ENCODE measurements around the gene RPUSD4.
"Not testable (repeated sequence)": the region's sequence is repeated elsewhere in the genome, so short reads cannot be mapped to it uniquely, and the experiment has no call there.

RPUSD4 gene

DNA sequence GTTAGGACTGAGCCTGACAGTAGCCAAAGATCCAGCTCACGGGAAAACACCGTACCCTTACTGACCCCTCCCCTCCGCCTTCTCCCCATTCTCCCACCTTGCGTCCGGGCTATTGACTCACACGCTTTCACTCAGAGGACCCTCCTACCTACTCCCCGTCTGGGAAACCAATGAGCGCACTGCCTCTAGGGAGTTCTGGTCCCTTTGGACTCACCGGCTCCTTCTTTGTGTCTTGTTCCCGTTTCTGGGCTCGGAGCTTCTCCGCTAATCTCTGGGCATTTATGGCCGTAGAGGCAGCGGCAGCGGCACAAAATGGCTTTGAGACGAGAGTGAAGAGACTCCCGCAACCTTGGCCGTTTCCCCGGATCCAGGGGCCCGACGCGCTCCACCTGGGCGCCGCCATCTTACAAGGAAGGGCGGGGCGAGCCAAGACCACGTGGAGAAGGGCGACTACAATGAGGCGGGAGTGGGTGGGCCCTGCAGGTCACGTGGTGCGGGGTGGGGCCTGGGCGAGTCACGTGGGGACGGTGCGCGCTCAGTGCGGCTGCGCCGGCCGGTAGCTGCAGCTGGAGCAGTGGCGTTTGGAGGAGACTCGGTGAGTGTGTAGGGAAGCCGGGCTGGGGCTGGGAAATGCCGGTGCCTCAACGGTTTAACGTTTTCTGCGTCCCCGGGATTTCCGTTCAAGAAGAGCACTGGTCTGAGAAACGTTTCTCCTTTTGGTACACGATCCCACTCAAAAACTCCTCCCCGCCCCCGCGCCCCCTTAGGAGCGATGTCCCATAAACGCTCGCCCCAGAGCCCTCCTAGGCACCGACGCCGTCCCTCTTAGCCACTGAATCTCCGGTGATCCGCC lies at the start of gene RPUSD4, which contains the start of gene FAM118B:
Gene RPUSD4 (minus strand): TSS at position 415 of the 853 bp plus-strand sequence. CDS start 12 bp downstream, at position 403.
Gene FAM118B (plus strand): TSS at position 547 of the 853 bp plus-strand sequence. CDS start 23,220 bp downstream, outside the sequence.
- DNase-seq, result peak; percentile 65

DNA sequence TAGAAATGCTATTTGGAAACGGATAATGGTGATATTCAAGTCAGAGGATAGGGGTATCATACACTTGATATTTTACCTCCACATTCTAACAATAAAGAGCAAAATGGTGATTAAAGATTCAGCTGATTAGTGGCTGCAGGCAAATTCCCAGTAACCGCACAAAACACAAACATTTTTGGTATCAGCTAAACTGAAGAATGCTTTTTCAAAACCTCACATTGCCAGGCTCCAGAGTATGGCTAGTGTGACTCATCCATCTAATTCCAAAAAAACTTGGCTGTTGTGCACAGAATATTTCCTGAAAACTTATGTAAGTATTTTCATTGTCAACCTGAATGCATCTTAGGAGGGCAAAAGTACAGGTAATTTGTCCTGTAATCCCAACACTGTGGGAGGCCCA lies 46.3 kb upstream of the RPUSD4 start:
- DNase-seq, result no peak

- DNase-seq, result no peak
Measured at GRCh38 chr11:126257144-126257543, 45.7 kb upstream of the RPUSD4 start.

- no peak for DNase-seq
Measured at GRCh38 chr11:126256216-126256615, 44.8 kb upstream of the RPUSD4 start.

DNA sequence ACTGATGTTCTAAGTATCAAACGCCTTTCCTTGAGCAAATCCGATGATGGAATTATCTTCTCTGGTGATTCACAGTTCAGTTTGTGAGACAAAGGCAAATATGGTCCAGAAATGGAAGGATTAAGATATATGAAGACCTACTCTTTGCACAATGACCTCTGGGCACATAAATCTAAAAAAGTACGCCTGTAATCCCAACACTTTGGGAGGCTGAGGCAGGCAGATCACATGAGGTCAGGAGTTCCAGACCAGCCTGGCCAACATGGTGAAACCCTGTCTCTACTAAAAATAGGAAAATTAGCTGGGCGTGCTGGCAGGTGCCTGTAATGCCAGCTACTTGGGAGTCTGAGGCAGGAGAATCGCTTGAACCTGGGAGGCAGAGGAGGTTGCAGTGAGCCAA lies 44.1 kb upstream of the RPUSD4 start:
- DNase-seq, result not testable (repeated sequence)

DNA sequence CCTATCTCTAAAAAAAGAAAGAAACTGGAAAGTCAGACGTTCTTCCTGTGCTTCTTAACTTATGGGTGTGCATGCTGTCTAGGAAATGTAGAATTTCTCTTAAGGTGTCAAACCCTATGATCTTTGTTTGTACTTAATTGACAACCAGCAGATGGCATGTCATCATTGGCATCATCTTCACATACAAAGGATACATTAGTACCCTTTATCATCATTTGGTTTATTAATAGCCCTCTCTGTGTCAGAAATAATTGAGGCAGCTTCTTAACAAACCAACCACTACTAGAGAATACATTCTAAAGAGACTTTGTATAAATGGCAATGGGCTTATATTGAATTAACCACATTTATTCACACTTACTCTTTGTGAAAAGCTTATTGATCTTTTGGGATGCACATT lies 43.4 kb upstream of the RPUSD4 start:
- DNase-seq, result no peak

DNA sequence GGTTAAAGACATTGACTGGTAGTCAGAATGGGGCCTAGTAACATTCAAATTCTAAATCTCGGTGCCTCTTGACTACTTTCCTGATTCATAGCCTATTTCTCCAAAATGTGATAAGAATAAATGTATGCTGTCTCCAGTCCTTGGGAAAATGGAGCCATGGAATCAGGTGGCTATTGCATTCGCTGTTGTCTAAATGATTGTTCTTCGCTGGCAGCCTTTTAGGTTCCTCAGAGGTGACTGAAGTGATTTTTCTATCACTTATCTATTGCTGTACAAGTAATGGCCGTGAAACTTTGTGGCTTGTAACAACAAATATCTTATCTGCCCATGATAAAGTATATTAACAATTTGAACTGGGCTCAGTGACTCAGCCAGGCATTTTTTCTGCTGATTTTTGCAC lies 41.8 kb upstream of the RPUSD4 start:
- no peak for DNase-seq

GRCh38 chr11:126246636-126247035 lies 35.2 kb upstream of the RPUSD4 start:
- DNase-seq, result no peak

DNA sequence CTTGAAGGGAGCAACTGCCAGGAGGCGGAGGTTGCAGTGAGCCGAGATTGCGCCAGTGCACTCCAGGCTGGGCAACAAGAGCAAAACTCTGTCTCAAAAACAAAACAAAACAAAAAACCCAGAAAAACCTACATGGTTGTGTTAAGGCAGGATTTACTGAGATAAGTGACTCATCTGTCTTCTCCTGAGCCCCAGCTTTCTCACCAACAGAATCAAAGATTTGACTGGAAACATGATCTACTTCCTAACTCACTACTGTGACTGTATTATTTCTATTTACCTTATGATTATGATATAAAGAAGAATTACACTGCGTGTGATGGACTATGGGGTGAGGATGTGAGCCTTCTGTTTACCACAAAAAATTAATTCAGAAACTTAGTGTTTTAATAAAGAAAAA lies 21.9 kb upstream of the RPUSD4 start:
- DNase-seq, result no peak

DNA sequence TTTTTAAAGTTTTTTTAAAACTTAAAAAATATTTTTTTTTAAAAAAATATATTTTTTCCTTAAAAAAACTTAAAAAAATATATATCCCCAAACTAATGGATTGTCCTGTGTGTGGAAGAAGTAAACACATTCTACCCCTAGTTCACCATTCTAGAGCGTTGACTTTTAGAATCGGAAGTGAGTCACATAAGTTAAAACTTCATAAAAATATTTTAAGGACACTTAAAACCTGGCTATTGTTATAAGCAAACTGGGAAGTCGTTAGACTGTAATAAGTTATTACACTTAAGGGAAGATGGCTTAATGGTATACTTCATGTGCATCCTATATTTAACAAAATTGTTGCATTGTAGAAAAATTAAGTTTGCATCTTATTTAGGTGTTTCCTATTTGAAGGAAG lies 21.2 kb upstream of the RPUSD4 start:
- DNase-seq, result no peak

DNA sequence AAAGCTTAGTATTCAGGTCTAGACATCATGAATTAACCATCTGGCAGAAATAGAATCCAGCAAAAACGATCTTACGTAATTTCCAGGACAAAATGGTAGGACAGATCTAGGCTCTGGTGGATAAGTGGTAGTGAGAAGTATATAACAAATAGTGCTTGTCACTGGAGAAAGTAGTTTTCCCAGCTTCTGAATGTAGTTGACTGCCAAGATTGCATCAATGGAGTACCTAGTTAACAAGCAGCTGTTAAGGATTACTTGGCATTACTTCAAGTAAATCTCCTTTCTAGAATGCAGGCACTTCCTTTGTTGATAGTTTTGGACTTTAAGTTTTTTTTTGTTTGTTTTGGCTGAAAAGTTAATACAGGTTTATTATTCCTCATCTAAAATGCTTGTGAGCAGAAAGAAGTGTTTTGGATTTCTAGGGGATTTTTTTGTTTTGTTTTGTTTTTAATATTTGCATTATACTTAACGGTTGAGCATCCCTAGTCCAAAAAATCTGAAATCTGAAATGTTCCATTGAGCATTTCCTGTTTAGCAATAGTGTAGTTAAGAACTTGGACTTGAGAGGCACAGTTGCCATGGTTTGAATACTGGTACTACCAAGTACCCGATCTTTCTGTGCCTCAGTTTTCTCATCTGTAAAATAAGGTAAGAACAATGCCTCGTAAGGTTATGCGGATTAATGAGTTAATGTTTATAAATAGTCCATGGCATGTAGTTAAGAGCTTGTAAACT lies 20.4 kb upstream of the RPUSD4 start:
- no peak for DNase-seq

DNA sequence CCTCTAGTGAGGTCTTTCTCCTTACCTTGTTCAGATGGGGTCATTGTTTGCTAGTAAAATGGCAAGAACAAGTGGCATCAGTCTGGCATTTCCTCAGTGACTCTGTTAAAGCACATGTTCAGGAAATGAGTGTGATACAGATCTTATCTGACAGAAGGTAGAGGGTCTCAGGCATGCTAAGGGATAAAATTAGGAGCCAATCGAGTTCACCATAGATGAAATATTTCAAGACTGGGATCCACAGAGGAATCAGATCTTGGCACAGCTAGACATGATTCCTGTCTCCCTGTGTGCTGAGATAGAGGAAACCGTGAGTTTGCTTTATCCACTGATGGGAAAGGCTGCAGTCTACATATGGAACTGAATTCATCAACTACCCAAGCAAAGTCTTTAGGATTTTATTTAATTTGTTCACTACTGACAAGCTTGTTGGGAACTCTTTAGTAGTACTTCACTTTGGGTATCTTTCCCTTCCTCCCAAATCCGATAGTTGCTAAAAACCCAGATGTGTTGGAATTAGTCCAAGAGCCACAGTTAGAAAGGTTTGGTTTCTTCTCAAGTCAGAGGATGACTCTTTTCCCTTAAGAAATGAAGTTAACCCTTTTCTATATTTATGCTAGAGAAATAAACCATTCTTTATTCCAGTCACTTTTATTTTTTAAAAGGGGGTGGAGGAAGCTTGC lies 18.5 kb upstream of the RPUSD4 start:
- DNase-seq, result no peak

- DNase-seq, result no peak
Measured at GRCh38 chr11:126226334-126227084, 15.1 kb upstream of the RPUSD4 start.

DNA sequence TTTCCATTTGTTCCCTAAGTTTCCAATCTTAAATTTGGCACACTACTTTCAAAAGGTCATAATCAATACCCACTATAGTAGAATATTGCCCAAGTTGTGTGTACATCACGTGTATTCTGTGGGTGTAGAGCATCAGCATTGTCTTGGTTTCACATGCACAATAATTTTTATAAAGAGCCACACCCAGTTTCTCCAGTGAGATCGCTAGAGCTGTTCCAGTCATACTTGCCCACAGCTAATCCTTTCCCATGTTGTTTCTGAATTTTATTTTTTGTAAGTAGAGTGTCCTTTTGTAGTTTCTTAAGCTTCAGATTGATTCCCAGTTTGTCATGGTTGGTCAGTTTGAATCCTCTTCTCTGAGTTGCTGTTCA lies 13.8 kb upstream of the RPUSD4 start:
- no peak for DNase-seq

- DNase-seq, result no peak
Measured at GRCh38 chr11:126224647-126225294, 13.3 kb upstream of the RPUSD4 start.

GRCh38 chr11:126219547-126219946 lies 8.1 kb upstream of the RPUSD4 start:
- DNase-seq, result no peak

DNA sequence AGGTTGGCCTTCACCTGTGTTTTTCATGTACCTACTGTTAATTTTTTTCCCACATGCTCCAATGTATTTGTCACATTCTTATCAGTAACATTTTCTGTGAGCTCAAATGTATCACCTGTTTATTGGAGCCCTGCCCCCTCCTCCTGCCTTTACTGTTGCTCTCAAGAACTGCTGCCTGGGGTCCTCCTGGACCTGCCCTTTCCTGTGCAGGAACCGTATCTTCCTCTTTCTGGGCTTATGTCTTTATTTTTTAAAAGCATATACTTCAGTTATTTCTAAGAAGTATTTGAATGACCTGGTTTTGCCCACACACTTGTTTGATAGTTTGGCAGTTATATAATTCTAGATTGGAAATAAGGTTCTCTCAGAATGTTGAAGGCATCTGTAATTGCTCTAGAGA lies 6.0 kb upstream of the RPUSD4 start:
- DNase-seq, result no peak

DNA sequence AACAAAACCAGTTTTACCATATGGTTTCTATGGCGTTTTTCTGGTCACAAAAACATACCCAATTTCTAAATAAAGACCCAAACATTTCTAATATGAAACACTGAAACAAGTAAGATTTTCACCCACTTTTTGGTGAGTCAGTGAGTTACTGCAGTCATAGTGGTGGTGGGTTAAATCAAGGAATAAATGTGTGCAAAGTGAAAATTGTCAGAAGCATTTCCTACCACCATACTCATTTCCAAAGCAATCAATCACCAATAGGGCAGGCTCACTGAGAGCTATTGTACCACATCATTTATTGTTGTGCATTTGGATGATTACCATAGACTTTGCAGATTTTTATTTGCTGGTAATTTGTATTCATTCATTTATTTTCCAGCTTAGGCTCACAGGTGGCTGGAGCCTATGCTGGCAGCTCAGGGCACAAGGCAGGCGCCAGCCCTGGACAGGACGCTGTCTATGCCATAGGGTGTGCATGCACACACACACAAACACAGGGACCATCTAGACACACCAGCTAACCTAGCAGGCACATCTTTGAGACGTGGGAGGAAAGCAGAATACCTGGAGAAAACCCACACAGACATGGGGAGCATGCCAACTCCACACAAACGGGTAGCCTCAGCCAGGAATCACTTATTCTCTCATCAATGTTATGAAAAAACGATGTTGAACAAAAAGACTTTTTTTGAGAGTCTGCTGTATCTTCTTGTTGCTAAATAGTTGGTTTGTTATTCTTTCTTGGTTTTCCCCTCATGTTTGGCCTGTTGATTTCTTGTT lies 5.3 kb upstream of the RPUSD4 start:
- DNase-seq, result no peak

GRCh38 chr11:126214841-126215240 lies 3.4 kb upstream of the RPUSD4 start:
- no peak for DNase-seq

DNA sequence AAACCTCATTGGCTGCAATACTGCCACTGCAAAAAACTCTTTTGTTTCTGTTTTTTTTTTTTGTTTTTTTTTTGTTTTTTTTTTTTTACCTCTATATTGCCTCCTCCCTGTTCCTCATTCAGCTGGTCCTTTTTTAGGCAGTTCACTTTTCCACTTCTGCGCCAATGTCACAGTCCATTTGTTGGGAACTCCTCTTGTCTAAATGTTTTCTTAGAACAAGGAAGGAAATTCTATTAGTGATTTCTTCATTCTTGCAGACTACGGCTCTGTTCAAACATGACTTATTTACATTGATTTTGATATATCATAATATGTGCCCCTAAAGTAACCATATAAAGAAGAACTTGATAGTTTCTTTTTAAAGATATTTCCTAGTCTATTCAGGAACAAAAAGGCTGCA lies 3.0 kb upstream of the RPUSD4 start:
- DNase-seq, result no peak

DNA sequence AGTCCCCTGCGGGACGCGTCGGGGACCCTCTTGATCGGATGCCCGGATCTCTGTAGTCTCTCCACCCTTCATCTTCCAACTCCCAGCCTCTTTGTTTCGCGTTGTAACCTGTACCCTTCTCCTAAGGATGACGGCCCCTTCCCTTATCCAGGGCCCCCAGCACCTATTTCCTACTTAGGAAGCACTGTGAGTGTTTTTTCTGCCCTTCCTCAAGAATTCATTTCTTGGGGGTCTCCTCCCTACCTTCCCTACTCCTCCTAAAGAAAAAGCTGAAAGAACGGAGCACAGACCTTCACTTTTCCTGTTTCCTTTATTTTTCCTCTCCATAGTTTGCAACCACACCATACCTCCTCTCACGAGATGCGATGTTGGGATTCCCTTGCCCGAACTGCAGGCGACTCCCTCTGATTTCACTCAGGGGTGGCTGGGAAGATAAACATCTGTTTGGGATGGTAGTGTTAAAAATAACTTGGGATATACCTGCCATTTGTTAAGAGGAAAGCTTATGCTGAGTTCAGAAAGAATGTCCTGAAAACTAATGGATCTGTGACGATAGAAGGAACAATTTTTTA lies 725 bp upstream of the RPUSD4 start:
- no peak for DNase-seq
